ENCODE measurements around the gene LGALS3. TPM values are rescaled to one million over a fixed set of nuclear protein-coding genes. Genes with fewer than 3 reads are reported as not detected.

LGALS3 gene
- polyA plus RNA-seq, 1 donor (not counting 4 experiments of a cell fraction or from before 2014, with no cell fraction given) = 193 TPM

DNA sequence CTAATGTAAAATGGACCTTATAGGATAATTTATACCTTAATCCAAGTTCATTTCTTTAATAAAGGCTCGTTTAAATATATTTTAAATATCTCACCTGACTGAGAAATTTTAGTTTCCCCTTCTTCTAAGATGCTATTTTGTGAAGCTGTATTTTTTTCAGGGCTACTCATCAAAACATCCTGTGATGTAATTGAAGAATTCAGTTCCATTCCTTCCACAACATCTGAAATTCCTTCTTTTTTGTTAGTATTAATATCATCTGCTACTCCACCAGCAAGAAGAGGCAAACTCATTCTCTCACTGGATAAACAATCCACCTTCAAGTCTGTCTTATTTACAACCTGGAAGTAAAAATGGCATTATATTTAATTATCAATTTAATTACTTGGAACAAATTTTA is 22.5 kb downstream of the LGALS3 start:
- no peaks in the 10 kb centered on the region for H3K79me2 ChIP-seq (ENCODE audit: control insufficient read depth, insufficient read depth, low read length)
- H3K9me3 ChIP-seq (ENCODE audit: control insufficient read depth, low read depth, low read length) = no peaks in the 10 kb centered on the region
- H3K9ac ChIP-seq (ENCODE audit: control insufficient read depth, extremely low read depth, insufficient read depth, low read length) = no peak overlapping the region
- H3K4me2 ChIP-seq (ENCODE audit: control insufficient read depth, extremely low read depth, insufficient read depth, low read depth, low read length) = no peak overlapping the region
- H3K4me1 ChIP-seq (ENCODE audit: control insufficient read depth, extremely low read depth, insufficient read depth, low read length) = no peaks in the 10 kb centered on the region
- FAIRE-seq (no peak), DNase-seq (ENCODE audit: low read depth, low spot score) (no peak)
- peaks cover 2% of the 10 kb centered on the region for H3K9me1 ChIP-seq (ENCODE audit: control insufficient read depth, extremely low read depth, insufficient read depth, low read length)
- no peak overlapping the region for H3K4me3 ChIP-seq (ENCODE audit: control insufficient read depth in 2 of 3, extremely low read depth in 1 of 3, insufficient read depth in 2 of 3, low read depth in 1 of 3, low read length in 3 of 3)
- no peaks in the 10 kb centered on the region for H4K20me1 ChIP-seq (ENCODE audit: control insufficient read depth, extremely low read depth, insufficient read depth, low read length)
- no peak overlapping the region for H2AFZ ChIP-seq (ENCODE audit: control insufficient read depth, low read length)
- TF ChIP-seq CTCF (optimal IDR thresholded peaks at IDR 0.05 in 1 of 3, IDR thresholded peaks at IDR 0.05 in 1 of 3, conservative IDR thresholded peaks at IDR 0.05 in 1 of 3; ENCODE audit: extremely low read depth in 1 of 3, insufficient read depth in 2 of 3, low read length in 3 of 3) (no peak), EZH2 (IDR thresholded peaks at IDR 0.05; ENCODE audit: low read length) (no peak)
- H3K27me3 ChIP-seq (ENCODE audit: control insufficient read depth, extremely low read depth, insufficient read depth, low read length) = no peaks in the 10 kb centered on the region
- dilution Hi-C loops (cut with MboI; ENCODE audit: extremely low pct_ligation_motif_present, low sequenced_read_pairs) = no loop called here
- no peak overlapping the region for H3K27ac ChIP-seq (ENCODE audit: control insufficient read depth, insufficient read depth, low read length)
- peaks cover 0 to 23% of the 10 kb centered on the region in 2 experiments for H3K36me3 ChIP-seq (ENCODE audit: control insufficient read depth in 2 of 2, extremely low read depth in 1 of 2, insufficient read depth in 2 of 2, low read length in 2 of 2)

- H3K79me2 ChIP-seq (ENCODE audit: control insufficient read depth, insufficient read depth, low read length) = no peaks in the 10 kb centered on the region
- no peaks in the 10 kb centered on the region for H3K9me3 ChIP-seq (ENCODE audit: control insufficient read depth, low read depth, low read length)
- no peak overlapping the region for H2AFZ ChIP-seq (ENCODE audit: control insufficient read depth, low read length)
- no peak for TF ChIP-seq CTCF (optimal IDR thresholded peaks at IDR 0.05 in 1 of 3, IDR thresholded peaks at IDR 0.05 in 1 of 3, conservative IDR thresholded peaks at IDR 0.05 in 1 of 3; ENCODE audit: extremely low read depth in 1 of 3, insufficient read depth in 2 of 3, low read length in 3 of 3)
- dilution Hi-C loops (cut with MboI; ENCODE audit: extremely low pct_ligation_motif_present, low sequenced_read_pairs) = no loop called here
- no peak overlapping the region for H3K9ac ChIP-seq (ENCODE audit: control insufficient read depth, extremely low read depth, insufficient read depth, low read length)
- H3K9me1 ChIP-seq (ENCODE audit: control insufficient read depth, extremely low read depth, insufficient read depth, low read length) = no peaks in the 10 kb centered on the region
- FAIRE-seq = no peak
- H3K27me3 ChIP-seq (ENCODE audit: control insufficient read depth, extremely low read depth, insufficient read depth, low read length) = no peaks in the 10 kb centered on the region
- DNase-seq (ENCODE audit: low read depth, low spot score) = no peak
- no peak overlapping the region for H3K4me2 ChIP-seq (ENCODE audit: control insufficient read depth, extremely low read depth, insufficient read depth, low read depth, low read length)
- no peak overlapping the region for H3K4me3 ChIP-seq (ENCODE audit: control insufficient read depth in 2 of 3, extremely low read depth in 1 of 3, insufficient read depth in 2 of 3, low read depth in 1 of 3, low read length in 3 of 3)
- H4K20me1 ChIP-seq (ENCODE audit: control insufficient read depth, extremely low read depth, insufficient read depth, low read length) = no peaks in the 10 kb centered on the region
- H3K27ac ChIP-seq (ENCODE audit: control insufficient read depth, insufficient read depth, low read length) = no peak overlapping the region
- peaks cover 0 to 20% of the 10 kb centered on the region in 2 experiments for H3K36me3 ChIP-seq (ENCODE audit: control insufficient read depth in 2 of 2, extremely low read depth in 1 of 2, insufficient read depth in 2 of 2, low read length in 2 of 2)
- H3K4me1 ChIP-seq (ENCODE audit: control insufficient read depth, extremely low read depth, insufficient read depth, low read length) = no peaks in the 10 kb centered on the region
Observed at GRCh38 chr14:55152052-55152753, 23.2 kb downstream of the LGALS3 start.

Measured in keratinocyte (primary cell).